Measurements from ENCODE around the gene RABGAP1L.
A peak's percentile ranks its signal among the peaks of the same experiment; 100 is the strongest.
"Not testable (repeated sequence)": the region's sequence is repeated elsewhere in the genome, so short reads cannot be mapped to it uniquely, and the experiment has no call there.

The RABGAP1L gene

DNA sequence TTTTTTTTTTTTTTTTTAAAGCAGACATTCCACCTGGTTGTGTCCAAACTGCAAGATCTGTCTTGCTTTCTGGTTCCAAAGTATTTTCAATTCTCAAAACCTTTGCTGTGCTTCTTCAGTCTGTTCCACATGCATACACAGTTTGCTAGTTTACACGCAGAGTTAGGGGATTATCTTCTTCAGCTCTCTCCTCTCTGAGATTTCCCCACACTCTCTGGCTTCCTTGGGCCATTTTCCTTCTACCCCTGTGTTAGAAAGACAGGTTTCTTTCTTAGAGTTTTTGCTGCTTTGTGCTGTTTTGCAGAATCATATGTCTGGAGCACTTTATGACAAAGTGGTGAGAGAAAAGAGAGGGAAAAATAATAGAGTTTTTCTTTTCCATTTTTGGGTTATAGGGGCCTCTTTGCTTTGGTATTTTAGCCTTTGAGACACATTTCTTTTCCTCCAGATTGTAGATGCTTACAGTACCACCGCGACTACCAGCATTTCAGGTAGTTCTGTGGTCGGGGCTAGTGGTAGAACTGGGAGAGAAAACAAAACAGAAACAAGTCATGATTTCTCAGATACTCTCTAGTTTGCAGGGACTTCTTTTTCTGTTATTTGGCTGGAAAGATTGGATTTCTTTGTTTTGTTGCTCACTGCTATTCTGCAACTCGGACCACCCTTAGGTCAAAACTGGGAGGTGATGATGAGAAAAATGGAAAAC, 66.3 kb downstream of the RABGAP1L start:
- Mint-ChIP-seq H3K4me3 (no peak overlapping the region), H3K9me3 (peaks cover 11% of the 10 kb centered on the region), H3K4me1 (ENCODE audit: low read depth) (peaks cover 8% of the 10 kb centered on the region), H3K27me3 (ENCODE audit: low read depth) (no peaks in the 10 kb centered on the region), H3K36me3 (ENCODE audit: low read depth) (peaks cover 45% of the 10 kb centered on the region), H3K27ac (peak overlapping the region; percentile 64)

DNA sequence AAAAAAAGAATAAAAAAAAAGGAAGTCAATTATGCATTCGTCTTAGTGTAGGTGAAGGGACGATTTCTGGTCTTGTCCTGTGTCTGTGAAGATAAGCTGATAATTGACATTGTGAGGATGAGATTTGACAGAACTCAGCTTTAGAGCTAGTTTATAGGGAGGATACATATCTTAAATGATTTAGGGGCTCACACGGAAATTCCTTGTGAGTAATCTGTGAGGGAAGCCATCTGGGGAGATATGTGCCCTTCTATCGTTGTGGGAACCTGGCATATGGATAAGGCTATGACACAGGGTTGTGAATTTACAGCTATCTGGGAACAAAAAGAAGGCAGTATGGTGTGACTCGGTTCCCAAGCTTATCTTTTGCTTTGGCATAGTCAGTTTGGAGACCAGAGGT, 71.1 kb downstream of the RABGAP1L start:
- Mint-ChIP-seq H3K27ac (no peak overlapping the region), H3K9me3 (peaks cover 9% of the 10 kb centered on the region), H3K4me3 (no peak overlapping the region), H3K27me3 (ENCODE audit: low read depth) (no peaks in the 10 kb centered on the region), H3K4me1 (ENCODE audit: low read depth) (peaks cover 8% of the 10 kb centered on the region), H3K36me3 (ENCODE audit: low read depth) (peaks cover 38% of the 10 kb centered on the region)

DNA sequence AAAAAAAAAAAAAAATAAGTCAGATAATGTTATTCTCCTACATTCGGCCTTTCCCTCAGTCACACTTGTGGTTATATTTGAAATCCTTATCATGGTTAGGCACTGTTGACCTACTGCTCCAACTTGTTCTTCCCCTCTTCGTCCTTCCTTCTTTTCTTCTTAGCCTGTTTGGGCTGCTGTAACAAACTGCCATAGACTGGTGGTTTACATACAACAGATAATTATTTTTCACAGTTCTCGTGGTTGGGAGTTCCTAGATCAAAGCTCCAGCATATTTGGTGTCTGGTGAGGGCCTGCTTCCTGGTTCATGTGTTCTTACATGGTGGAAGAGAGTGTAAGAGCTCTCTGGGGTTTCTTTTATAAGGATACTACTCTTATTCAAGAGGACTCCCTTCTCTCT, 73.4 kb downstream of the RABGAP1L start:
- H3K4me1 Mint-ChIP-seq (ENCODE audit: low read depth) = no peaks in the 10 kb centered on the region
- no peak overlapping the region for H3K27ac Mint-ChIP-seq
- H3K36me3 Mint-ChIP-seq (ENCODE audit: low read depth) = peaks cover 26% of the 10 kb centered on the region
- no peaks in the 10 kb centered on the region for H3K27me3 Mint-ChIP-seq (ENCODE audit: low read depth)
- no peak overlapping the region for H3K4me3 Mint-ChIP-seq
- H3K9me3 Mint-ChIP-seq = peaks cover 9% of the 10 kb centered on the region

DNA sequence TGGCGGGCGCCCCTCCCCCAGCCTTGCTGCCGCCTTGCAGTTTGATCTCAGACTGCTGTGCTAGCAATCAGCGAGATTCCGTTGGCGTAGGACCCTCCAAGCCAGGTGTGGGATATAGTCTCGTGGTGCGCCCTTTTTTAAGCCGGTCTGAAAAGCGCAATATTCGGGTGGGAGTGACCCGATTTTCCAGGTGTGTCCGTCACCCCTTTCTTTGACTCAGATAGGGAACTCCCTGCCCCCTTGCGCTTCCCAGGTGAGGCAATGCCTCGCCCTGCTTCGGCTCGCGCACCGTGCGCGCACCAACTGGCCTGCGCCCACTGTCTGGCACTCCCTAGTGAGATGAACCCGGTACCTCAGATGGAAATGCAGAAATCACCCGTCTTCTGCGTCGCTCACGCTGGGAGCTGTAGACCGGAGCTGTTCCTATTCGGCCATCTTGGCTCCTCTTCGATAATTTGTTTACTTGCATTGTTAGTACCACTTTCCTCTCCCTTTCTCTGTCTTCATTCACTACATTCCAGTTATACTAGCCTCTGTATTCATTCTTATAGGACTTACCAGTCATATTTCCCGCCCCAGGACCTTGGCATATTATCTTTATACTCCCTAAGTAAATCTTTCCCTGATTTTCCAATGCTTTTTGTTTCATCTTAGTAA, 79.7 kb downstream of the RABGAP1L start:
- peaks cover 12% of the 10 kb centered on the region for H3K36me3 Mint-ChIP-seq (ENCODE audit: low read depth)
- H3K27ac Mint-ChIP-seq; H3K4me1 Mint-ChIP-seq (ENCODE audit: low read depth); H3K9me3 Mint-ChIP-seq; H3K4me3 Mint-ChIP-seq; H3K27me3 Mint-ChIP-seq (ENCODE audit: low read depth): not testable (repeated sequence)

DNA sequence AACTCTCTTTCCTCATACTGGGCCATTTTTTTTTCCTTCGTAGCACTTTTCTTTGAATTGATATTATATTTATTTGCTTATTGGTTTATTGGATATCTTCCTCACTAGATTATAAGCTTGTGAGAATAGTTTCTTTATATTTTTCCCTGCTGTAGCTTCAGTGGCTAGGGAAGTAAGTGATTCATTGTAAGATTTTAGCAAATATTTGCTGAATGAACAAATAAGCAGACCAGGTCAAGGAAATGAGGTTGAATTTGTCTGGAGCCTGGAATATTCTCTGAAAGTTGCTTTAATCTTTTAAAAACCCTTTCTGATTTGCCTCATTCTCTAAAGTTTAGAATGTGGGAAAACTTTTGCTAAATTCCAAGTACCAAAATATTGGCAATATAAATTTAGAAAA, 80.2 kb downstream of the RABGAP1L start:
- Mint-ChIP-seq H3K27me3 (ENCODE audit: low read depth) (no peaks in the 10 kb centered on the region), H3K9me3 (no peaks in the 10 kb centered on the region), H3K4me1 (ENCODE audit: low read depth) (peaks cover 4% of the 10 kb centered on the region), H3K36me3 (ENCODE audit: low read depth) (peaks cover 15% of the 10 kb centered on the region), H3K4me3 (no peak overlapping the region), H3K27ac (no peak overlapping the region)

DNA sequence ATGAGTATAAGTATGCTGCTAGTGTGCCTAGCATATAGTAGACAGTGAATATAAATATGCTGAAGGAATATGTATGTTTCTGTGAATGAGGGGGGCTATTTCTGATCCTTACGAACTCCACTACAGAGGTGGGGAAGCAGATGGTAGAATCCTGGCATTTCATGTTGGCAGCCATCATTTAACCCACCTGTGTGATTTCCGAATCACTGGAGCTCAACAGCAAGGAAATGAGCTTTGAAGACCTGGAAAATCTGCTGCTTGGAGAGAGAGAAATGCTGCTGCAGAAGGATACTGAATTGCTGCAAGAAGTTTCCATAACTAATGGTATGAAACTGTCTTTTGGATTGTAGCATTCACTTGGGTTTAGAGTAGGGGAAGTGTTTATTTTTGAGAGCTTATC, 83.5 kb downstream of the RABGAP1L start:
- no peak overlapping the region for H3K27ac Mint-ChIP-seq
- no peaks in the 10 kb centered on the region for H3K9me3 Mint-ChIP-seq
- peaks cover 6% of the 10 kb centered on the region for H3K4me1 Mint-ChIP-seq (ENCODE audit: low read depth)
- no peak overlapping the region for H3K4me3 Mint-ChIP-seq
- no peaks in the 10 kb centered on the region for H3K27me3 Mint-ChIP-seq (ENCODE audit: low read depth)
- peaks cover 18% of the 10 kb centered on the region for H3K36me3 Mint-ChIP-seq (ENCODE audit: low read depth)

DNA sequence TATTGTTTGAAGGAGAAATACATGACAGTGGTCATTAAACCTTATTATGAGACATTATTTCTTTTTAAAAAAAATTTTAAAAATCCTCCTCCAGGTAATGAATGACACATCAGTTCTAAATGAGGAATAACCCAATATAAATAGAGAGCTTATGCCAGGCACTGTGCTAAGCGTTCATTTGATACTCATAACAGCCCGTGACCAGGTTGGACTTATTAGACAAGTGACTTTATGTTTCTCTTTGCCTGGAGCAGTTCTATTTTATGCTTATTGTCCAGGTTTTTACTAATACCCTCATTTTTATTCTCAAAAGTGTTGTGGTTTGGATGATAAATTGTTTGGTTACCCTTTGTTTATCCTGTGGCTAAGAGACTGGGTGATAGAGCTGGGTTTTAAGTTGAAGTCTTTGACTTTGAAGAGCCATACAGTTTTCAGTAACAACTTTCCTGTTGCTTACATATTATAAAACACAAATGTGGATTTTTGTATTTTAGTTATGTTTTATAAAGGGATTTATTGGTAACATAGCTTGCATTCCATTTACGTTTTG, 84.2 kb downstream of the RABGAP1L start:
- no peaks in the 10 kb centered on the region for H3K27me3 Mint-ChIP-seq (ENCODE audit: low read depth)
- H3K36me3 Mint-ChIP-seq (ENCODE audit: low read depth) = peaks cover 18% of the 10 kb centered on the region
- peaks cover 6% of the 10 kb centered on the region for H3K4me1 Mint-ChIP-seq (ENCODE audit: low read depth)
- no peak overlapping the region for H3K27ac Mint-ChIP-seq
- H3K4me3 Mint-ChIP-seq = no peak overlapping the region
- H3K9me3 Mint-ChIP-seq = no peaks in the 10 kb centered on the region

DNA sequence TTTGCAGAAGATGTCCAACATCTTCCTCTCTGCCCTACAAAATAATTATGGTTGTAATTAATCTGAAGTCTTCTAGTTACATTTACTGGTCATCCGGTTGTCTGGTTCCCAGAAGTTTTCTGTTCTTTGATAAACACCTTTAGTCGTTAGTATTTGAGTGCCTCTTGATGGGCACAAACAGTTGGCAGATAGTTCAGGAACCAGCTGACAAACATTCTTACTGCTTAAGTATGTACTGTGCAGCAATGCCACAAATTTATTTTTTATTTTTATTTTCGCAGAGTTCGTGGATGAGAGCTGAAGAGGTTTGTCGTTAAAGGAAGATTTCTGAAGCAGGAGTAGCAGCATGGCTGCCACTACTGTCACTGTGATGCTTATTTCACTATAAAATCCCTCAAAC, 84.7 kb downstream of the RABGAP1L start:
- Mint-ChIP-seq H3K27me3 (ENCODE audit: low read depth) (no peaks in the 10 kb centered on the region), H3K36me3 (ENCODE audit: low read depth) (peaks cover 18% of the 10 kb centered on the region), H3K27ac (no peak overlapping the region)

DNA sequence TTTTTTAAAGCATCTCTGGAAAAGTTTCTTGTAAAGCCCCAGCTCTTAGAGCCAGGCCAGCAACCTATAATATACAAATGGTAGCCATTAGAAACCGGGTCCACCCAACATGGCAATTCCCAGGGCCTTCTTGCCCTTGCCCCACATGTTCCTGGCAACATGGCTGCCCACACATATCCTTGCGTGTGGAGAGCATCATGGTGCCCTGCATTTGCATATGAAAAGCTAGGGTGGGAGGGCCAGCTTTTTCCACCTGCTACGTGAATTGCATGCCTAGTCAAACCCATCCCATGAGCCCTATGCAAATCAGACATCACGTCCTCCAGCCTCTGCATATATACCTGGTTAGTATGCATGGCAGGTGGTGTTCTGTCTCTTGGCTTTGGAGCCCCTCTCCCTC, 88.2 kb downstream of the RABGAP1L start:
- H3K4me3 Mint-ChIP-seq = no peak overlapping the region
- no peaks in the 10 kb centered on the region for H3K9me3 Mint-ChIP-seq
- peaks cover 6% of the 10 kb centered on the region for H3K4me1 Mint-ChIP-seq (ENCODE audit: low read depth)
- no peaks in the 10 kb centered on the region for H3K27me3 Mint-ChIP-seq (ENCODE audit: low read depth)
- H3K36me3 Mint-ChIP-seq (ENCODE audit: low read depth) = peaks cover 14% of the 10 kb centered on the region
- no peak overlapping the region for H3K27ac Mint-ChIP-seq

More for the DNA sequence above, 84.7 kb downstream of the RABGAP1L start:
- H3K4me3 Mint-ChIP-seq = no peak overlapping the region
- peaks cover 6% of the 10 kb centered on the region for H3K4me1 Mint-ChIP-seq (ENCODE audit: low read depth)
- H3K9me3 Mint-ChIP-seq = no peaks in the 10 kb centered on the region

DNA sequence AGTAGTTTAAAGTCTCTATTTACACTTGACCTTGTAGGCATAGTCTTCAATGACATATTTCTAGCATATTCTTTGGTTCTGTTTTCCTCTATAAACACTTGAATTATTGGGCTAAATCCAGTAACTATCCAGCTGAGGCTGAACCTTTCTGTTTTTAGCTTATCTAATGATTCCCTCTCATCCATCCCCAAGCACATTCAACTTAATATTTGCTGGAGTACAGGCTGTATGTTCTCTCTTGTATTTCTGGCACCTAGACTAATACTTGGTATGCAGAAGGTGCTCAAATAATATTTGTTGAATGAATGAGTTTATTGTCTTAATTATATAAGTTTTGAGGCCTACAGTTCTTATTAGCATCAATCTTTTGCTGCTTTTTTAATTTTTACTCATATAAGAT, 88.7 kb downstream of the RABGAP1L start:
- peaks cover 10% of the 10 kb centered on the region for H3K36me3 Mint-ChIP-seq (ENCODE audit: low read depth)
- no peak overlapping the region for H3K4me3 Mint-ChIP-seq
- no peak overlapping the region for H3K27ac Mint-ChIP-seq
- H3K9me3 Mint-ChIP-seq = no peaks in the 10 kb centered on the region
- H3K27me3 Mint-ChIP-seq (ENCODE audit: low read depth) = no peaks in the 10 kb centered on the region
- H3K4me1 Mint-ChIP-seq (ENCODE audit: low read depth) = peaks cover 4% of the 10 kb centered on the region

DNA sequence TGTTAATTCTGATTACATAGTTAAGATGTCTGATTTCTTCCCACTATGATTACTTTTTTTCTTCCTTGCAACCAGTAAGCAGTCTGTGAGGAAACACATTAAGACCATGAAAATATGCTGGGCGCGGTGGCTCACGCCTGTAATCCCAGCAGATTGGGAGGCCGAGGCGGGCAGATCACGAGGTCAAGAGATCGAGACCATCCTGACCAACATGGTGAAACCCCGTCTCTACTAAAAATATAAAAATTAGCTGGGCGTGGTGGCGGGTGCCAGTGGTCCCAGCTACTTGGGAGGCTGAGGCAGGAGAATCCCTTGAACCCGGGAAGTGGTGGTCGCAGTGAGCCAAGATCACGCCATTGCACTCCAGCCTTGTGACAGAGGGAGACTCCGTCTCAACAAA, 97.1 kb downstream of the RABGAP1L start:
- not testable (repeated sequence) for H3K27me3 Mint-ChIP-seq (ENCODE audit: low read depth); H3K4me1 Mint-ChIP-seq (ENCODE audit: low read depth); H3K4me3 Mint-ChIP-seq; H3K36me3 Mint-ChIP-seq (ENCODE audit: low read depth); H3K9me3 Mint-ChIP-seq; H3K27ac Mint-ChIP-seq

DNA sequence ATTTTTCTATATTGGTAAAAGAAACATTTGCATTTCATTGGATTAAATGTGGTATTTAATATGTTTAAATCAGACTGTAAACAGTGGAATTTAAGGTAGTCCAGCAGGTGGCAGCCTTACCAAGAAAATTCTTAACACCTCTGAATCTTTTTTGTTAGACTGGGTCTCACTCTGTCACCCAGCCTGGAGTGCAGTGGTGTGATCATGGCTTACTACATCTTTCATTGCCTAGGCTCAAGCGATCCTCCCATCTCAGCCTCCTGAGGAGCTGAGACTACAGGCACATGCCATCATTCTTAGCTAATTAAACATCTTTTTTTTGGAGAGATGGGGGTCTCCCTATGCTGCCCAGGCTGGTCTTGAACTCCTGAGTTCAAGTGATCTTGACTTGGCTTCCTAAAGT, 98.8 kb downstream of the RABGAP1L start:
- Mint-ChIP-seq H3K4me3 (no peak overlapping the region), H3K27me3 (ENCODE audit: low read depth) (no peaks in the 10 kb centered on the region), H3K4me1 (ENCODE audit: low read depth) (peaks cover 2% of the 10 kb centered on the region), H3K9me3 (no peaks in the 10 kb centered on the region), H3K36me3 (ENCODE audit: low read depth) (peaks cover 7% of the 10 kb centered on the region), H3K27ac (no peak overlapping the region)

DNA sequence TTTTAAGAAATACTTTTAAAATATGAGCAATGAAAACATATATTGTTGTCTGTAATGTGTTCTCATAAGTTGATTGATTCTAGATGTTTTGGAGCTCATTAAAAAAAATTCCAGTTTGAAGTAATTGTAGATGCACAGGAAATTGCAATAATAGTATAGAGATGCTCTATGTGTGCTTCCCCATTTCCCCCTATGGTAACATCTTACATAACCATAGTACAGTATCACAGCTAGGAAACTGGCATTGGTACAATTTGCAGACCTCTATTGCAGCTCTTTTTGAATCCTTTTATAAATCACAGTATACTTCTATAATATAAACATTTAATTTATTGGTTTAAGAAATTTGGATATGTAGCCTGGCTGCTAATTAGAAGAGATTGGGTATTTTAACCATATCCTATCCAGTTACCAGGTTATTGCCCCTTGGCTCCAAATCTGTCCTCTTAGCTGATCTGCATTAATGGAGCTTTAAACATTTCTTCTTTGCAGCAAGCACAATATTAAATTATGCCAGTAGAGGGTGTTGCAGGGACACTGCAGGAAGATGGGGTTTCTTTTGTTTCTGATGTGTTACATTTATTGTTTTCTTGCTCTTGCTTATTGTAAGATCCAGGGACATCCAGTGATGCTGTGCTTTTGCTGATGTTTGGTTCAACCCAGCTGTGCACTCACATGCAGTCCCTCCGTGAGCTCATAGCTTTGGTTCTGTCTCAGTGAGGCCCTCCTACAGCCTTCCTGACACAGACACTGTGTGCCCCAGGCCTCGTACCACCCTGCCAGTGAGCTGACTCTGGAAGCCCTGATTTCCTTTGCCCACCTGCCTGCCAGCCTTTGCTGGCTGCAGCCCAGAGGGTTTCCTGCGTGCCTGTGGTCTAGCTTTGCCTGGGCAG, 103.3 kb downstream of the RABGAP1L start:
- H3K27ac Mint-ChIP-seq = no peak overlapping the region
- no peaks in the 10 kb centered on the region for H3K9me3 Mint-ChIP-seq
- H3K4me1 Mint-ChIP-seq (ENCODE audit: low read depth) = peaks cover 2% of the 10 kb centered on the region
- H3K27me3 Mint-ChIP-seq (ENCODE audit: low read depth) = no peaks in the 10 kb centered on the region
- H3K36me3 Mint-ChIP-seq (ENCODE audit: low read depth) = no peaks in the 10 kb centered on the region
- no peak overlapping the region for H3K4me3 Mint-ChIP-seq

DNA sequence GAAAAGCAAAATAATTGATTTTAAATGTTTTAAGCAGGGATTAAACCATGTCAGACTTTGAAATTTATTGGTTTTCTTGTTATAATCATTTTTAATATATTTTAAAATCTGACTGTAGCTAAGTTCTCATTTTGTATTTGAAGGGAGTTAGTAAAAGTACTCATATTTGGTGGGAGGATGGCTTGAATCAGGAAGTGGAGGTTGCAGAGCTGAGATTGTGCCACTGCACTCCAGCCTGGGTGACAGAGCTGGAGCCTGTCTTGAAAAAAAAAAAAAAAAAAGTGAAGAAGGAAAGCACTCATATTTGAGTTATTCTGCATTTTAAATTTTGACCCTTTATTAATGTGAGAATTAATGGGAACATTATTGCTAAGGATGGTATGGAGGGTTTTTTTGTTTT, 106.0 kb downstream of the RABGAP1L start:
- H3K27ac Mint-ChIP-seq = no peak overlapping the region
- no peaks in the 10 kb centered on the region for H3K27me3 Mint-ChIP-seq (ENCODE audit: low read depth)
- H3K36me3 Mint-ChIP-seq (ENCODE audit: low read depth) = no peaks in the 10 kb centered on the region
- peaks cover 2% of the 10 kb centered on the region for H3K4me1 Mint-ChIP-seq (ENCODE audit: low read depth)
- H3K9me3 Mint-ChIP-seq = no peaks in the 10 kb centered on the region
- H3K4me3 Mint-ChIP-seq = no peak overlapping the region

Measured in T-helper 1 cell treated with Interleukin-12 subunit alpha and Interleukin-12 subunit beta and Interleukin-4 antibody, amounts not matched to agents 30 μg/mL and 1 μg/mL, for 36 hours (primary cell).